ENCODE results near the gene SPINK8. TPM values are rescaled to one million over a fixed set of nuclear protein-coding genes. Genes with fewer than 3 reads are reported as not detected.

SPINK8 gene
- total and polyA plus RNA-seq, 2 of the 4 experiments (the other 2 are of a cell fraction), result not detected

DNA sequence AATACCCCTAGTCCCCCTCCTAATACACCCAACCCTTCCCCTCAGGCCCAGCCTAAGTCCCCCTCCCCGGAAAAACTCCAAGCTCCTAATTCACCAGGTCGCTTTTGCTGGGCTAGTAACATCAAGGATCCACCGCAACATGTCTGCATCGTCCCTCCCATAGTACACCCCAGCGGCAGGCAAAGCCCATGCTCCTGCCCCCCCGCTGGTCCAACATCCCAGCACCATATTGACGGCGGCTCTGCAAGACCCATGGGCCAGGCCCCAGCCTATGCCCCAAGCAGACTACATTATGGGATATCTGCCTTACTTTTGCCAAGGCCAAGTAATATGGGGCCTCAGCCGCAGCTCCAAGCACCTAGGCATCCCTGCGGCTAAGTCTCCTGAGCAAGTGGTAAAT lies 59.0 kb downstream of the SPINK8 start:
- no peak overlapping the region for H3K14ac ChIP-seq (replicated peaks; ENCODE audit: low read depth, low read length)
- no peak overlapping the region for H2AK9ac ChIP-seq (replicated peaks; ENCODE audit: low read depth, low read length, poor library complexity)
- no peak overlapping the region for H4K8ac ChIP-seq (ENCODE audit: low read depth in 2 of 2, low read length in 2 of 2)
- H4K5ac ChIP-seq (ENCODE audit: low read depth, low read length), result no peak overlapping the region
- peaks cover 2% of the 10 kb centered on the region for H3K36me3 ChIP-seq (ENCODE audit: control insufficient read depth, insufficient read depth, low read length)
- H3K4me1 ChIP-seq (ENCODE audit: control insufficient read depth, insufficient read depth, low read length), result no peaks in the 10 kb centered on the region
- H3K27me3 ChIP-seq (ENCODE audit: control insufficient read depth, insufficient read depth, low read length), result peaks cover 6% of the 10 kb centered on the region; the same call in 1 of the 2 replicates
- no peak overlapping the region for H3K4me2 ChIP-seq (ENCODE audit: low read depth, low read length)
- dilution Hi-C loops (cut with HindIII; ENCODE audit: low sequenced_read_pairs, unreplicated experiment), result no loop called here
- no CpG with 5 or more reads among the region's 10 CpGs for WGBS, 2 experiments (ENCODE audit: extremely low coverage in 2 of 2, insufficient read length in 1 of 2)
- H4K20me1 ChIP-seq (ENCODE audit: insufficient read depth, low read length), result no peaks in the 10 kb centered on the region
- intact Hi-C loops (cut with micrococcal nuclease), result loop anchor here (2.0 kb wide), 1 partner anchor 274 kb away; no protein-coding TSS in a partner anchor
- no peak overlapping the region for H2AFZ ChIP-seq (replicated peaks; ENCODE audit: low read length, poor library complexity)
- CTCF ChIA-PET, result interaction anchor here (1.7 kb wide), 1 partner anchor 162 kb away, joined by 25 read pairs; no protein-coding TSS in a partner anchor
- no peak overlapping the region for H3K18ac ChIP-seq (ENCODE audit: low read depth, low read length)
- ATAC-seq (ENCODE audit: low read depth) (no peak), DNase-seq (no peak)
- H3K23ac ChIP-seq (ENCODE audit: low read depth, low read length), result no peak overlapping the region
- BruUV-seq (replicated peaks), result no TSS peak
- no peak overlapping the region for H3K56ac ChIP-seq (ENCODE audit: extremely low read depth, insufficient read depth, low read length)
- H2BK20ac ChIP-seq (ENCODE audit: low read depth, low read length), result no peak overlapping the region
- H3K4ac ChIP-seq (ENCODE audit: low read depth, low read length), result no peak overlapping the region
- H2BK120ac ChIP-seq (ENCODE audit: low read depth, low read length), result no peak overlapping the region
- H3K9ac ChIP-seq (ENCODE audit: low read depth, low read length), result no peak overlapping the region
- no peak overlapping the region for H2AK5ac ChIP-seq (ENCODE audit: low read depth, low read length)
- no peaks in the 10 kb centered on the region for H3K9me1 ChIP-seq (ENCODE audit: insufficient read depth, low read length)
- no peak overlapping the region for H3K4me3 ChIP-seq (ENCODE audit: insufficient read depth, low read depth, low read length)
- TF ChIP-seq RAD21 (IDR thresholded peaks at IDR 0.05; ENCODE audit: low read length) (no peak), RFX5 (IDR thresholded peaks at IDR 0.05; ENCODE audit: low read depth, low read length) (no peak), MXI1 (IDR thresholded peaks at IDR 0.05; ENCODE audit: borderline replicate concordance, low read depth, low read length) (no peak), MAZ (IDR thresholded peaks at IDR 0.05; ENCODE audit: borderline replicate concordance, low read depth, low read length) (no peak), MAFK (IDR thresholded peaks at IDR 0.05; ENCODE audit: low read depth, low read length) (no peak), POLR2A (IDR thresholded peaks at IDR 0.05; ENCODE audit: low read depth, low read length) (no peak), NFE2L2 (IDR thresholded peaks at IDR 0.05; ENCODE audit: low read depth, low read length) (no peak), SMC3 (IDR thresholded peaks at IDR 0.05; ENCODE audit: low read depth, low read length) (no peak)
- TF ChIP-seq, protein P1, sequence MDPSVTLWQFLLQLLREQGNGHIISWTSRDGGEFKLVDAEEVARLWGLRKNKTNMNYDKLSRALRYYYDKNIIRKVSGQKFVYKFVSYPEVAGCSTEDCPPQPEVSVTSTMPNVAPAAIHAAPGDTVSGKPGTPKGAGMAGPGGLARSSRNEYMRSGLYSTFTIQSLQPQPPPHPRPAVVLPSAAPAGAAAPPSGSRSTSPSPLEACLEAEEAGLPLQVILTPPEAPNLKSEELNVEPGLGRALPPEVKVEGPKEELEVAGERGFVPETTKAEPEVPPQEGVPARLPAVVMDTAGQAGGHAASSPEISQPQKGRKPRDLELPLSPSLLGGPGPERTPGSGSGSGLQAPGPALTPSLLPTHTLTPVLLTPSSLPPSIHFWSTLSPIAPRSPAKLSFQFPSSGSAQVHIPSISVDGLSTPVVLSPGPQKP (IDR thresholded peaks at IDR 0.05; ENCODE audit: borderline replicate concordance, low read depth, low read length), result no peak
- TF ChIP-seq, protein P2, sequence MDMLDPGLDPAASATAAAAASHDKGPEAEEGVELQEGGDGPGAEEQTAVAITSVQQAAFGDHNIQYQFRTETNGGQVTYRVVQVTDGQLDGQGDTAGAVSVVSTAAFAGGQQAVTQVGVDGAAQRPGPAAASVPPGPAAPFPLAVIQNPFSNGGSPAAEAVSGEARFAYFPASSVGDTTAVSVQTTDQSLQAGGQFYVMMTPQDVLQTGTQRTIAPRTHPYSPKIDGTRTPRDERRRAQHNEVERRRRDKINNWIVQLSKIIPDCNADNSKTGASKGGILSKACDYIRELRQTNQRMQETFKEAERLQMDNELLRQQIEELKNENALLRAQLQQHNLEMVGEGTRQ (IDR thresholded peaks at IDR 0.05; ENCODE audit: low read depth, low read length), result no peak
- TF ChIP-seq, protein P3, sequence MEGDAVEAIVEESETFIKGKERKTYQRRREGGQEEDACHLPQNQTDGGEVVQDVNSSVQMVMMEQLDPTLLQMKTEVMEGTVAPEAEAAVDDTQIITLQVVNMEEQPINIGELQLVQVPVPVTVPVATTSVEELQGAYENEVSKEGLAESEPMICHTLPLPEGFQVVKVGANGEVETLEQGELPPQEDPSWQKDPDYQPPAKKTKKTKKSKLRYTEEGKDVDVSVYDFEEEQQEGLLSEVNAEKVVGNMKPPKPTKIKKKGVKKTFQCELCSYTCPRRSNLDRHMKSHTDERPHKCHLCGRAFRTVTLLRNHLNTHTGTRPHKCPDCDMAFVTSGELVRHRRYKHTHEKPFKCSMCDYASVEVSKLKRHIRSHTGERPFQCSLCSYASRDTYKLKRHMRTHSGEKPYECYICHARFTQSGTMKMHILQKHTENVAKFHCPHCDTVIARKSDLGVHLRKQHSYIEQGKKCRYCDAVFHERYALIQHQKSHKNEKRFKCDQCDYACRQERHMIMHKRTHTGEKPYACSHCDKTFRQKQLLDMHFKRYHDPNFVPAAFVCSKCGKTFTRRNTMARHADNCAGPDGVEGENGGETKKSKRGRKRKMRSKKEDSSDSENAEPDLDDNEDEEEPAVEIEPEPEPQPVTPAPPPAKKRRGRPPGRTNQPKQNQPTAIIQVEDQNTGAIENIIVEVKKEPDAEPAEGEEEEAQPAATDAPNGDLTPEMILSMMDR (conservative IDR thresholded peaks at IDR 0.05; ENCODE audit: low read depth, low read length), result no peak
- H3K79me1 ChIP-seq (ENCODE audit: low read depth in 1 of 2, low read length in 2 of 2), result no peaks in the 10 kb centered on the region
- no peak overlapping the region for H3K27ac ChIP-seq (ENCODE audit: insufficient read depth, low read length)
- in situ Hi-C loops (cut with MboI; ENCODE audit: low sequenced_read_pairs), result loop anchor here (5.0 to 10.0 kb wide), 2 partner anchors 163 to 270 kb away; no protein-coding TSS in a partner anchor
- no peak overlapping the region for H2BK15ac ChIP-seq (ENCODE audit: low read depth, low read length)
- POLR2A ChIA-PET (ENCODE audit: unreplicated experiment), result no interaction called here
- no peak overlapping the region for H4K91ac ChIP-seq (ENCODE audit: insufficient read depth, low read depth, low read length)
- H3K9me3 ChIP-seq (ENCODE audit: control insufficient read depth, insufficient read depth, low read length), result peaks cover 2% of the 10 kb centered on the region; the same call in 1 of the 2 replicates
- no peak overlapping the region for H2BK5ac ChIP-seq (ENCODE audit: low read depth, low read length, poor library complexity, severe bottlenecking)
